ENCODE measurements around the gene PBX2. TPM values are rescaled to one million over a fixed set of nuclear protein-coding genes. Genes with fewer than 3 reads are reported as not detected.

The PBX2 gene
- total and polyA plus RNA-seq, 2 donors (not counting 1 experiment from before 2014, with no cell fraction given), result 35.0 to 39.4 TPM

DNA sequence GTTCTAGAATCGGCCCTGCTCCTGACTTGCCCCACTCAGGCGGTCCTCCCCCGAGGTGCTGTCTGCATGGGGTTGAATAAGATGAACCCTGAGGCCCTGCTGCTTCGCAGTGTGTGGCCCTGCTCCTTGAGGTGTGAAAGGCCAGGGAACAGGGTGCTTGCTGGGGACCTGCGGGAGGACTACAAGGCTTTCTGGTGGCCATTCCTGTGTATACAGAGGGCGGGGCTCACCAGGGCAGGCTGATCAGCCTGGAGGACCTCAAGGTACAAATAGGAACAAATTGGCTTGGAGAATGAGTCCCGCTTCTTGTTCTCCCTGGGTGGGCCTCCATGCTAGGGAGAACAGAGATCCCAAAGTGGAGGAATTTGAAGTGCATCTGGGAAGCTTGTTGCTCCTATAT, 28.2 kb upstream of the PBX2 start:
- Histone ChIP-seq H3K9ac (ENCODE audit: insufficient read depth, low read length) (no peak overlapping the region), H3K27me3 (ENCODE audit: control insufficient read depth, insufficient read depth, low read length) (no peaks in the 10 kb centered on the region), H3K9me3 (ENCODE audit: control insufficient read depth, insufficient read depth, low read depth, low read length) (no peaks in the 10 kb centered on the region), H3K4me2 (ENCODE audit: extremely low read depth, insufficient read depth, low read length) (no peak overlapping the region), H2AFZ (ENCODE audit: low read length) (no peak overlapping the region), H3K27ac (ENCODE audit: insufficient read depth, low read length) (no peak overlapping the region), H3K4me1 (ENCODE audit: control insufficient read depth, extremely low read depth, insufficient read depth, low read length) (no peaks in the 10 kb centered on the region), H3K4me3 (replicated peaks in 1 of 4; ENCODE audit: control extremely low read depth in 1 of 4, insufficient read depth in 1 of 4, low read depth in 3 of 4, low read length in 4 of 4) (no peak overlapping the region), H4K20me1 (ENCODE audit: control insufficient read depth, extremely low read depth, insufficient read depth, low read length) (no peaks in the 10 kb centered on the region), H3K79me2 (ENCODE audit: control insufficient read depth, insufficient read depth, low read length) (no peaks in the 10 kb centered on the region), H3K36me3 (ENCODE audit: control insufficient read depth, insufficient read depth, low read length) (no peaks in the 10 kb centered on the region)
- TF ChIP-seq, protein P1, sequence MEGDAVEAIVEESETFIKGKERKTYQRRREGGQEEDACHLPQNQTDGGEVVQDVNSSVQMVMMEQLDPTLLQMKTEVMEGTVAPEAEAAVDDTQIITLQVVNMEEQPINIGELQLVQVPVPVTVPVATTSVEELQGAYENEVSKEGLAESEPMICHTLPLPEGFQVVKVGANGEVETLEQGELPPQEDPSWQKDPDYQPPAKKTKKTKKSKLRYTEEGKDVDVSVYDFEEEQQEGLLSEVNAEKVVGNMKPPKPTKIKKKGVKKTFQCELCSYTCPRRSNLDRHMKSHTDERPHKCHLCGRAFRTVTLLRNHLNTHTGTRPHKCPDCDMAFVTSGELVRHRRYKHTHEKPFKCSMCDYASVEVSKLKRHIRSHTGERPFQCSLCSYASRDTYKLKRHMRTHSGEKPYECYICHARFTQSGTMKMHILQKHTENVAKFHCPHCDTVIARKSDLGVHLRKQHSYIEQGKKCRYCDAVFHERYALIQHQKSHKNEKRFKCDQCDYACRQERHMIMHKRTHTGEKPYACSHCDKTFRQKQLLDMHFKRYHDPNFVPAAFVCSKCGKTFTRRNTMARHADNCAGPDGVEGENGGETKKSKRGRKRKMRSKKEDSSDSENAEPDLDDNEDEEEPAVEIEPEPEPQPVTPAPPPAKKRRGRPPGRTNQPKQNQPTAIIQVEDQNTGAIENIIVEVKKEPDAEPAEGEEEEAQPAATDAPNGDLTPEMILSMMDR (conservative IDR thresholded peaks at IDR 0.05 in 1 of 2, IDR thresholded peaks at IDR 0.05 in 1 of 2; ENCODE audit: low read depth in 1 of 2, low read length in 2 of 2), result no peak
- no peak for TF ChIP-seq EZH2 (IDR thresholded peaks at IDR 0.05; ENCODE audit: low read length, missing control alignments)
- no peak for DNase-seq (ENCODE audit: low read depth in 2 of 2)

DNA sequence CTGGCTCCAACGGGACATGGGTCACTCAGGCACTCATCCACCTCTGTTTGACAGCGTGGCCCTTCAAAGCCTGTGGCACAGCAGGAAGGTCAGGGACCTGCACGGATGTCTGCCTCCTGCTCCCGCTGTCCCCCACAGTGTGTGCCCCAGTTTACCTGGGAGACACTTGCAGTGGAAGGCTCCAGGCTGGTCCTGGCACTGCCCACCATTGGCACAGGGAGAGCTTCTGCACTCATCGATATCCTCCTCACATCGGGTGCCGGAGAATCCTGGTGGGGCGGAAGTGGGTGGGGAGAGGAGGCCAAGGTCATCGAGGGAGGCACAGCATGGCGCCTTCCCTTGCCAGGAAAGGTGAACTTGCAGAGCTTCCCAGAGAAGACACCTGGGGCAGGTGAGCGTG, 27.0 kb upstream of the PBX2 start:
- DNase-seq (ENCODE audit: low read depth in 2 of 2), result no peak
- Histone ChIP-seq H3K4me3 (replicated peaks in 1 of 4; ENCODE audit: control extremely low read depth in 1 of 4, insufficient read depth in 1 of 4, low read depth in 3 of 4, low read length in 4 of 4) (no peak overlapping the region), H3K4me2 (ENCODE audit: extremely low read depth, insufficient read depth, low read length) (no peak overlapping the region), H3K27me3 (ENCODE audit: control insufficient read depth, insufficient read depth, low read length) (no peaks in the 10 kb centered on the region), H3K9ac (ENCODE audit: insufficient read depth, low read length) (no peak overlapping the region), H2AFZ (ENCODE audit: low read length) (no peak overlapping the region), H3K36me3 (ENCODE audit: control insufficient read depth, insufficient read depth, low read length) (no peaks in the 10 kb centered on the region), H3K79me2 (ENCODE audit: control insufficient read depth, insufficient read depth, low read length) (no peaks in the 10 kb centered on the region), H3K9me3 (ENCODE audit: control insufficient read depth, insufficient read depth, low read depth, low read length) (no peaks in the 10 kb centered on the region), H3K27ac (ENCODE audit: insufficient read depth, low read length) (no peak overlapping the region), H3K4me1 (ENCODE audit: control insufficient read depth, extremely low read depth, insufficient read depth, low read length) (no peaks in the 10 kb centered on the region), H4K20me1 (ENCODE audit: control insufficient read depth, extremely low read depth, insufficient read depth, low read length) (no peaks in the 10 kb centered on the region)
- TF ChIP-seq, protein P1 (conservative IDR thresholded peaks at IDR 0.05 in 1 of 2, IDR thresholded peaks at IDR 0.05 in 1 of 2; ENCODE audit: low read depth in 1 of 2, low read length in 2 of 2), result no peak
- TF ChIP-seq EZH2 (IDR thresholded peaks at IDR 0.05; ENCODE audit: low read length, missing control alignments), result no peak

DNA sequence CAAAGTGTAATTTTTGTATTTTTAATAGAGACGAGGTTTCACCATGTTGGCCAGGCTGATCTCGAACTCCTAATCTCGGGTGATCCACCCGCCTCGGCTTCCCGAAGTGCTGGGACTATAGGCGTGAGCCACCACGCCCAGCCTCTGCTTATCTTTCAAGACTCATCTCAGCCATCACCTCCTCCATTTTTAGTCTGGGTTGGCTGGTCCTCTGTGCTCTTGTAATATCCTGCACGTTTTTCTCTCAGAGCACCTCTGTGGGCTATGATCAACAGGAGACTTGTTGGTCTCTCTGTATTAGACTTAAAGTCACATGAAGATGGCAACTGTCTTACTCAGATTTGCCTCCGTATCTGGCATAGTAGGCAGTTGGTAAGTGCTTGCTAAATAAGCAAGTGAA, 26.3 kb upstream of the PBX2 start:
- no peak for DNase-seq (ENCODE audit: low read depth in 2 of 2)

More for the DNA sequence above, 26.3 kb upstream of the PBX2 start:
- no peak overlapping the region for H3K27ac ChIP-seq (ENCODE audit: insufficient read depth, low read length)
- H4K20me1 ChIP-seq (ENCODE audit: control insufficient read depth, extremely low read depth, insufficient read depth, low read length), result no peaks in the 10 kb centered on the region
- no peaks in the 10 kb centered on the region for H3K27me3 ChIP-seq (ENCODE audit: control insufficient read depth, insufficient read depth, low read length)
- no peak overlapping the region for H3K4me2 ChIP-seq (ENCODE audit: extremely low read depth, insufficient read depth, low read length)
- TF ChIP-seq, protein P1 (conservative IDR thresholded peaks at IDR 0.05 in 1 of 2, IDR thresholded peaks at IDR 0.05 in 1 of 2; ENCODE audit: low read depth in 1 of 2, low read length in 2 of 2), result no peak
- no peak for TF ChIP-seq EZH2 (IDR thresholded peaks at IDR 0.05; ENCODE audit: low read length, missing control alignments)
- no peak overlapping the region for H3K9ac ChIP-seq (ENCODE audit: insufficient read depth, low read length)
- no peak overlapping the region for H3K4me3 ChIP-seq (replicated peaks in 1 of 4; ENCODE audit: control extremely low read depth in 1 of 4, insufficient read depth in 1 of 4, low read depth in 3 of 4, low read length in 4 of 4)
- no peaks in the 10 kb centered on the region for H3K36me3 ChIP-seq (ENCODE audit: control insufficient read depth, insufficient read depth, low read length)
- H2AFZ ChIP-seq (ENCODE audit: low read length), result no peak overlapping the region
- no peaks in the 10 kb centered on the region for H3K79me2 ChIP-seq (ENCODE audit: control insufficient read depth, insufficient read depth, low read length)
- H3K4me1 ChIP-seq (ENCODE audit: control insufficient read depth, extremely low read depth, insufficient read depth, low read length), result no peaks in the 10 kb centered on the region
- no peaks in the 10 kb centered on the region for H3K9me3 ChIP-seq (ENCODE audit: control insufficient read depth, insufficient read depth, low read depth, low read length)

All from fibroblast of lung (primary cell).